Spinal cord (tissue), 10 donors: Measurements from ENCODE around the gene ZMYND19. TPM values are rescaled to one million over a fixed set of nuclear protein-coding genes. Genes with fewer than 3 reads are reported as not detected.
"Not testable (repeated sequence)": the region's sequence is repeated elsewhere in the genome, so short reads cannot be mapped to it uniquely, and the experiment has no call there.

Experiments used
- DNase-seq, 6 donors: peaks; one replicate each; pipeline versions ENCODE4 v3.0.0 to v3.0.0-alpha.2; 2013 to 2015; ENCODE audit warnings: low spot score in 6 of 6, low read depth in 4 of 6
- H3K27ac ChIP-seq: one replicate; pipeline ENCODE4 v1.5.1; 2013; ENCODE audit warnings: low read depth, low read length, control low read depth
- H3K27me3 ChIP-seq: one replicate; pipeline ENCODE4 v1.6.1; 2013; ENCODE audit warnings: low read length; ENCODE audit not compliant: control insufficient read depth, insufficient read depth
- H3K36me3 ChIP-seq: one replicate; pipeline ENCODE4 v1.6.1; 2013; ENCODE audit warnings: low read length; ENCODE audit not compliant: control insufficient read depth, insufficient read depth
- H3K4me1 ChIP-seq: one replicate; pipeline ENCODE4 v1.6.1; 2013; ENCODE audit warnings: low read length; ENCODE audit not compliant: control insufficient read depth, insufficient read depth
- H3K4me3 ChIP-seq: one replicate; pipeline ENCODE4 v1.5.1; 2013; ENCODE audit warnings: low read depth, low read length, control low read depth
- H3K9me3 ChIP-seq: one replicate; pipeline ENCODE4 v1.6.1; 2013; ENCODE audit warnings: low read length; ENCODE audit not compliant: control insufficient read depth, insufficient read depth
- WGBS: methylation state at CpG from one replicate; pipeline ENCODE4 v1.1.5; 2013; ENCODE audit warnings: missing lambda C conversion rate; ENCODE audit not compliant: insufficient coverage; 5-methylcytosine and 5-hydroxymethylcytosine counted together
- polyA plus RNA-seq, 2 donors: library from polyadenylated mRNA; unstranded; fragments of 120-200 nt; gene quantifications; one replicate each; pipeline ENCODE4 v1.2.1, GENCODE V29; 2013; ENCODE audit not compliant: insufficient read length in 2 of 2
- total RNA-seq, 2 donors: library from RNA; depleted of rRNA in 1 of 2; stranded (reverse); fragments of 120-200 nt in 1 of 2; fragments of >200 nt in 1 of 2; gene quantifications; one replicate each; pipeline versions ENCODE4 v1.2.3 to v1.2.4, GENCODE V29; 2013 to 2014
- donor health status: healthy.

ZMYND19 gene
- total and polyA plus RNA-seq, 4 donors = 10.2 to 41.8 (median 34.2) TPM

- 97% methylated on average over 4 of the region's 5 CpGs for whole genome bisulfite sequencing
- H3K36me3 ChIP-seq = peaks cover 56% of the 10 kb centered on the region
- not testable (repeated sequence) for H3K4me1 ChIP-seq, H3K27ac ChIP-seq, H3K27me3 ChIP-seq, DNase-seq, H3K4me3 ChIP-seq, H3K9me3 ChIP-seq
Measured at GRCh38 chr9:137568445-137568844, 21.9 kb downstream of the ZMYND19 start.

- DNase-seq = no peak
- no peaks in the 10 kb centered on the region for H3K4me1 ChIP-seq
- no peaks in the 10 kb centered on the region for H3K27me3 ChIP-seq
- WGBS = 96% methylated on average over 11 of the region's 18 CpGs
- no peak overlapping the region for H3K4me3 ChIP-seq
- no peak overlapping the region for H3K27ac ChIP-seq
- no peaks in the 10 kb centered on the region for H3K9me3 ChIP-seq
- peaks cover 55% of the 10 kb centered on the region for H3K36me3 ChIP-seq
Measured at GRCh38 chr9:137564817-137565411, 25.4 kb downstream of the ZMYND19 start.

- H3K9me3 ChIP-seq = no peaks in the 10 kb centered on the region
- WGBS = 91% methylated on average over 10 of the region's 10 CpGs
- H3K4me3 ChIP-seq = no peak overlapping the region
- no peak for DNase-seq
- peaks cover 53% of the 10 kb centered on the region for H3K36me3 ChIP-seq
- H3K4me1 ChIP-seq = no peaks in the 10 kb centered on the region
- H3K27me3 ChIP-seq = no peaks in the 10 kb centered on the region
- H3K27ac ChIP-seq = no peak overlapping the region
Measured at GRCh38 chr9:137564134-137564533, 26.2 kb downstream of the ZMYND19 start.

- DNase-seq = no peak
- 100% methylated on average over 2 of the region's 4 CpGs for WGBS
- H3K36me3 ChIP-seq = peaks cover 76% of the 10 kb centered on the region
Measured at GRCh38 chr9:137558127-137558526, 32.2 kb downstream of the ZMYND19 start.

GRCh38 chr9:137556069-137556838 lies 34.1 kb downstream of the ZMYND19 start:
- Histone ChIP-seq H3K9me3 (no peaks in the 10 kb centered on the region), H3K27ac (no peak overlapping the region), H3K27me3 (no peaks in the 10 kb centered on the region), H3K4me3 (no peak overlapping the region), H3K36me3 (peaks cover 66% of the 10 kb centered on the region), H3K4me1 (peaks cover 20% of the 10 kb centered on the region)
- peak in 3 of 6 donors; percentile 35 to 70 (median 54) for DNase-seq
- WGBS = 70% methylated on average over 24 of the region's 24 CpGs

More at GRCh38 chr9:137558127-137558526, 32.2 kb downstream of the ZMYND19 start:
- H3K27me3 ChIP-seq = no peaks in the 10 kb centered on the region
- no peak overlapping the region for H3K27ac ChIP-seq
- peaks cover 11% of the 10 kb centered on the region for H3K4me1 ChIP-seq
- H3K9me3 ChIP-seq = no peaks in the 10 kb centered on the region
- H3K4me3 ChIP-seq = no peak overlapping the region

- no peak for DNase-seq
- H3K36me3 ChIP-seq = peaks cover 64% of the 10 kb centered on the region
- H3K9me3 ChIP-seq = no peaks in the 10 kb centered on the region
- H3K27me3 ChIP-seq = no peaks in the 10 kb centered on the region
- H3K4me1 ChIP-seq = peaks cover 26% of the 10 kb centered on the region
- 90% methylated on average over 9 of the region's 10 CpGs for WGBS
- H3K4me3 ChIP-seq = no peak overlapping the region
- H3K27ac ChIP-seq = no peak overlapping the region
Measured at GRCh38 chr9:137555179-137555578, 35.1 kb downstream of the ZMYND19 start.

- no peaks in the 10 kb centered on the region for H3K9me3 ChIP-seq
- no CpG with 5 or more reads among the region's 1 CpG for WGBS
- H3K27me3 ChIP-seq = no peaks in the 10 kb centered on the region
- no peak overlapping the region for H3K4me3 ChIP-seq
- no peak for DNase-seq
- no peak overlapping the region for H3K27ac ChIP-seq
- H3K36me3 ChIP-seq = peaks cover 56% of the 10 kb centered on the region
- H3K4me1 ChIP-seq = peaks cover 34% of the 10 kb centered on the region
Measured at GRCh38 chr9:137554349-137554748, 36.0 kb downstream of the ZMYND19 start.

- not testable (repeated sequence) for H3K9me3 ChIP-seq, DNase-seq, H3K27ac ChIP-seq, H3K27me3 ChIP-seq, H3K4me3 ChIP-seq
- H3K36me3 ChIP-seq = peaks cover 54% of the 10 kb centered on the region
- WGBS = 92% methylated on average over 5 of the region's 10 CpGs
- H3K4me1 ChIP-seq = peaks cover 34% of the 10 kb centered on the region
Measured at GRCh38 chr9:137553654-137554053, 36.7 kb downstream of the ZMYND19 start.

GRCh38 chr9:137552022-137552768 lies 38.1 kb downstream of the ZMYND19 start:
- Histone ChIP-seq H3K9me3 (no peaks in the 10 kb centered on the region), H3K27ac (peak overlapping the region; percentile 47), H3K4me3 (peak overlapping the region; percentile 54), H3K27me3 (no peaks in the 10 kb centered on the region), H3K36me3 (peaks cover 48% of the 10 kb centered on the region), H3K4me1 (peaks cover 34% of the 10 kb centered on the region)
- 12% methylated on average over 57 of the region's 58 CpGs for WGBS
- peak in 1 of 6 donors; percentile 29 for DNase-seq
